GM18909 (cell line): Measurements from ENCODE around the gene PRKN.

ENCODE experiments used
- ATAC-seq: cut with Tn5 transposase; IDR thresholded peaks from one replicate; pipeline ENCODE4 v1.9.1; 2021; ENCODE audit warnings: mild to moderate bottlenecking; ENCODE audit not compliant: unreplicated experiment, poor library complexity

Gene PRKN

DNA sequence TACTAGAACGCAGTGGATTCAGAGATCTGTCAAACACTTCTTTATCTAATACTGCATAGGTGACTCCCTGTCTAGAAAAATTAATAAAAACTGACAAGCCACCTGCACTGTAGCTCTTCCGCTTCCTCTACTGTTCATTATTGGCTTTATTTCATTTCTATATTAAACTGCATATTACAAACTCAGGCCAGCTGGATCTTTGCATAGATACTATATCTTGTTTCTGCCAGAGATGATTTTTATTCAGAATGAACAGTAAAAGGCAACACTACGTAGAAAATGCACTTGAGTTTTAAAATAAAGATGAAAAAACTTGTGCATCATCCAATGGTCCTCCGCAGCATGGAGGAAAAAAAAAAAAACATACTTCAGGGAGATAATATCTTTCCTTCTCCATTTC lies 508.3 kb downstream of the PRKN start:
- no peak for ATAC-seq

DNA sequence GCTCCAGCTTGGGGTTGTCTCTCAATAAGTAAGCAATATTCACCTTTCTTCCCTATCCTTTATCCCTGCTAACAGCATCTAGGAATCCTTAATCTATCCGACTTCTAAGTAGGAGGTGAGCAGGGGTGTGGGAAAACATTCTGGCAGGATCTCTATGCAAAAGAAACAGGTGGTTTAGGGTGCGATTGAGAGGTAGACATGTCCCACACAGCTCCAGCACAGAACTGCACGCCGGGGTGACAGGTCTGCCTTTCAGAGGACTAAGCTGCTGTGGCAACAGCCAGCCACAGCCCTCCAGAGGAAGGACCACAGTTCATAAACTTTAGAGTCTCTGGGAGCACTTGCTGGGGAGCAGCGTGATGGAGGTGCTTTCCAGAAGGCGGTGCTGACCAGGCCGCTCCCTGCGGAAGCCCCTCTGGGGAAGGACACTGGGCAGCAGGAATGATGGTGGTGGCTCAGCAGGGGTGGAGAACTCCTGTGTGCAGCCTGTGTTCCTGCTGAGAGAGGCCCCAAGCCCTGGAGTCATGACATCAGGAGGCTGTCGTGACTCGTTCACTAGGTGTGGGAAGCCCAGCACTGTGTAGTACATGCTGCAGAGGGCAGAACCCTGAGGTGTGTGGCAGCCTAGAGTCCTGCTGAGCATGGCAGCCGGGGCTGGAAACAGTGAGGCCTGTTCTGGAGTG lies 509.6 kb downstream of the PRKN start:
- ATAC-seq = no peak

DNA sequence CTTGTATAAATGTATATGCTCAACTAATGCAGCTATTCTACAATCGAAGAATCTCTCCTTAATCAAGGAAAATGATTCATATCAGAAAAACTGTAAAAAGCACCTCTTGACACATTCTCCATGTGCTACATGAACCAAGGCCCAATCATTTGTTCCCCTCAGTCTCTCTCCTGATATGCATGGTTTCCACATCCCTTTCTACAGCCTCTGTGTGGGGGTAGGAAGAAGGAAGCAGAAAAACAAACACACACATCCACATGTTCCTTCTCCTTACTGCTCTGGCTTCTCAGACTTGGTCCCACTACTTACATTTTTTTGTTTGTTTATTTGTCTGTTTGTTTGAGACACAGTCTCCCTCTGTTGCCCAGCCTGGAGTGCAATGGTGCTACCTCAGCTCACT lies 510.5 kb downstream of the PRKN start:
- no peak for ATAC-seq

DNA sequence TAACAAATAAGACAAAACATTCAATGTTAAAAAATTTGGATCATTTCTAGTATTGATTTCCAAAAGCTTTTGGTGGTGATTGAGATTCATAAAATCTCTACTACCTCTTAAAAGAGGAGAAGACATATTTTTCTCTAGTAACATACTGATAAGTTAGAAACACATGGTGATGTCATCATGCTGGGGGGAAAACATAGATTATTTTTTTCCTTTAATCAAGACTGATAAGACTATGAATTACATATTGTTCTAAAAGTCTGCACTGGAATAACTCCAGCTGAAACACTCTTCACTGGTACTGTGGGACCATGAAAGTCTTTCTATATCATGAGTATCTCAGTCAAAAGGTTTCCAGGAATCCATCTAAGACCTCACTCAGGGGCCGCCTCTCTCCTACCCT lies 515.8 kb downstream of the PRKN start:
- ATAC-seq = no peak

DNA sequence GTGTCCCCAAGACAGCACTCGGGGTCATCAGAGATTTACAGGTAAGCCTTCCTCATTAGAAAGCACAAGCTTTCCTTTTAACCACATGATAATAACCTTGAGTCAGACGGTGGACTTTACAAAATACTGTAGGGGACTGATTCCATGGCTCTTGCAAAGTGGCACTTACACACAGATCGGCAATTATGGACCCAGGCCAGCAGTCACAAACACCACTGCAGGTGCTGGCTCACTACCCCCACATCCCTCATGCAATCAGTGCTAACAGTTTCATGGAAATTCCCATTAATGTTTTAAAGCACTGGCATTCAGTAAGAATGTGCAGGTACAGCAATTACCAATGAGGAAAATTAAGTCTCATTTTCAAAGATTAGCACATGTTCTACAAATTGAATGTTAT lies 516.5 kb downstream of the PRKN start:
- no peak for ATAC-seq

DNA sequence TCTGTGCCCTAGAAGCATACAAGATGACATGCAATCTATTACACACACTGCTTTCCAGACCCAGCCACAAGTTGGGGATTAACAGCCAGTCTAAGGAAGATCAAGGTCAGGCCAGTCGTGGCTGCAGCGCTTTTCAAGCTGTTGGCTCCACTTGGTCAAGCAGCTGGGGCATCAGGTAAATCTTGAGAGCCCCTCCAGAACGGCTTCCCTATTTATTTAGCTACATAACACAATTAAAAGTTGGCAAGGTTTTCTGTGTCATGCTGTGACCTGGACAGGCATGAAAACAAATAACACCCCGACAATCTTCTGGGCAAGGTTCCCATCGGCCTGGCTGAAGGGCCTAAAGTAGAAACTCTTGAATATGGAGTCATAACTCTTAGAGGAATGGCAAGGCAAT lies 524.3 kb downstream of the PRKN start:
- ATAC-seq = no peak

DNA sequence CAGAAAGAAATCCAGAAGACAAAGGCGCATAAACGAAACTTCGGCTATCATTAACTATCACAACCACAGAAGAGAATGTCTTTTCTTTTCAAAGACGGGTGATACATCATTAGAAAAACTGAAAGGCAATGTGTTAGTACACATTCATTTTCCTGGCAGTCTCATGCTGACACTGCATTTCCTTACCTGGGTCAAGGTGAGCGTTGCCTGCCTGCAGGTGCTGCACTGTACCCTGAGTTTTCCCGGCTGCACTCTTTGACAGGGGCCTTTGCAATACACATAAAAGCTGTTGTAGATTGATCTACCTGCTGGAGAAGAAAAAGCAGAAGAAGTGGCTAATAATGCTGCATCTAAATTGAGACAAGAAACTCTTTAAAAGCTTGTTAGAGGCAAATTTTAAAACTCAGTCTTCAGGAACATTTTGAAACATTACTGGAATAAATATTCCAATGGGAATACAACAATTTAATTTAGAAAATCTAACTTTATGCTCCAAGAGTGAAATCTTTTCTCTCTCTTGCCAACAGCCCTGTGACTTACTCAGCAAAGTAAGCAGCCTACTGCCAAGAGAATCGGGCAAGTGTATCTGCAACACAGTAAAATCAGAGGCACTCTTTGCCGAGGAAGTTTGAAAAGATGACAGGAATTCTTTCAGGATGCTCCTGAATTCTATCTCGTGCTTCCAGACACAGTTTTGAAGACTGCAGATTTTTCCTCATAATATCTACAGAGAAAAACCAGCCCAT lies 526.4 kb downstream of the PRKN start:
- no peak for ATAC-seq

DNA sequence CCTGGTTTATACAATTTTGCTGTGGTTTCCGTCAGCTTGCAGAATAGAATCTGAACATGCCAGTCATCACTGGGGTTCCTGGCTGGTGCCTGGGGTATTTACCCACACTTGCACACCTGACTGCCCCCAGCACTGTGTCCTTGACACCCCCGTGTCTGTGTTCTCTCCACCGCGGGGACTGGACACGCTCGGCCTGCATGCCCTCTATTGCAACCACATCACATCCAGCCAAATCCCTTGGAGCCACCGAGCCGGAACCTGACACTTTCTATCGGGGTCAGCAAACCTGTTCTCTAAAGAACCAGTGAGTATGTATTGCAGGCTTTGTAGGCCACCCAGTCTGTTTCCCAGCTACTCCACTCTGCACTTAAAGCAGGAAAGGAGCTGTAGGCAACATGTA lies 527.5 kb downstream of the PRKN start:
- no peak for ATAC-seq

DNA sequence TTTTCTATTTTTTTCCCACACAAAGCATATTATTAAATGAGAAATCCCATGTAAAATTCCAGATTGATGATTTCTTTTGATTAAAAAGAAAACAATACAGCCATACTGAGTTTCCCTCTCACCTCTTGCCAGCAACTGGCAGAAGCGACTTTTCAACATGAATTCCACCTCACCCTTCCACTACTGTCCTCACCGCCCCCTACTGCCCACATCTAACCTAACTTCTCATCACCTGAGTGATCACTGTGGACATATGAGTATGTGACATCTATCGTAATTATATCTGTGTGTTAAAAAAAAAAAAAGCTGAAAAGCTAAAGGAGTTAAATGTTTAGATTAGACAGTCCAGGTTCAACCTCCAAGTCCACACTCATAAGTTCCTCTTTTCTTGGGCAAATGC lies 528.6 kb downstream of the PRKN start:
- ATAC-seq = no peak

DNA sequence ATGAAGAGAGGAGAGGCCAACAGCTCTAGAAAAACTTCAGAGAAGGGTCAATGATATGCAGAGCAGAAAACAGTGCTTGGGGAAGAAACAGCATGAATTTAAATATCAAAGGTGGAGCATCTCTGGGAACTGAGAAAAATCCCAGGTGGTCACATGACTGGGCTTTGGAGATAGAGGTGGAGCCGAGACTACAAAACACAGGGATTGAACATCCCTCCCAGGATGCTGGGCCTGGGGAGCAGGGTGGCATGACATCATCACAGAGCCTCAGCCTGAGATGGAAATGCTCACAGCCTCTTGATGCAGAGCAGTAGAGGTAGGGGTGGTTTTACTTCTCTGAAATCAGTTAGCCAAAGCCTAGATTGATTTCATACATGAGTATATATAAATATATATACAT lies 529.5 kb downstream of the PRKN start:
- no peak for ATAC-seq

DNA sequence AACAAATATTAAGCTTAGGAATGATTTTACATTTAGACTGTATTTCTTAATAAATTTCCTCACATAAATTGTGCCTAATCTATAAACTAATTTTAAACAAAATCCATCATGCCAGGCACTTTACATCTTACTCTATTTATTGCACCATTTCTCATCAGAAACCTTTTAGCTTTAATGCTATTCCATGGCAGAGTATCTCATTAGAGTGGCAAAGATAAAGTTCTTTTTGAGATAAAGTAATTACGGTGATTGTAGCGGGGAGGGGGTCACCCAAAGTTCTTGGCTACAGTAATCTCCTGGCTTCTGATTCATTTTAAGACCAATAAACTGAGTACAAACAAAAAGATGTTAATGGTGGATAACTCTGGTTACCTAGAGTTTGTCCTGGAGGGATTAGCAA lies 532.1 kb downstream of the PRKN start:
- ATAC-seq = no peak

DNA sequence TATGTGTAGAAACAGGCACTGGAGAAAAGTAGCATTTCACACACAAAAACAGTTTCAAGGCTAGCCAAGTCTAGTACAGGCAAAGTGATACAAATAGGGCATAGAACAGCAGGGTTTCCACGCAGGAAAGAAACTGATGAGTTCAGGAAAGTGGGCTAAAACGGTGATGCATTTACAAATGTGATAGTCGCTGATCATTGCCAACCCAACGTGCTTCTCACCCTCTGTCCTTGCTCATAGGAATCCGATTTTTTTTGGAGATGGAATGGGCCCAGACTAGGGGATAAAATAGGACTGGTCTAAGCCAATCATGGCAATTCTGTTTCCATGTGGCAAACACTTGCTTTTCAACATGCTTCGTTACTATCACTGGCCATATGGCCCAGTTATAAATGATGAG lies 536.6 kb downstream of the PRKN start:
- no peak for ATAC-seq

DNA sequence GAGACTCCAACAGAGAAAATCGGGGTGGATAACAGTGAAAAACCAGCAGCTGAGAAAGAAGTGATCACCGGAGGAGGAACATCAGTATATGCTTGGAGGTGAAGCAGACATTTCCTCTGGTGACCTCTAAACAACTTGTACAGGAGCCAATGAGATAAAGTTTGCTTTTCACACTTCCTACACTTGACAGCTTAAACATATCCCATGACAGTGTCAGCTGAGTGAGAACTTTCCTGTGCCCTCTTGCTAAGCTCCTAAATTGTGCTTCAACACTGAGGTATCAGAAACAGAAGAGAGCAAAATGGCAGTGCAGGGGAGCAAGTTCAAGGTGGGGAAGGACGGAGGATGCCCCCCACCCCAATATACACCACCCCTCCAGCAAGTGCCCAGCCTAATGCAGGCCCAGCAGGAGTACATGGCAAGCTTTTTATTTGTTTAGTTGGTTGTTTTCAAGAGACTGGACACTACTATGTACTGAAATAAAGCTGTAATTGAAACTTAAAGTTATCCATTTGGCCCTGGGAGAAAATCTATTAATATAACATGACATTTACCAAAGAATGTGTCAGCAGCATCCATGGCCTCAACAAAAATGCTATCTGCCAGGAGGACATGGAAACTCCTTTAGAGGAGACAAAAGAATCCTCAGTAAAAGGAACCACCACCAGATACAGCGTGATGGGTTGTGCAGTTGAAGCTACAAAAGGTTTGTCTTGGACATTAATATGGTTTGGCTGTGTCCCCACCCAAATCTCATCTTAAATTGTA lies 540.2 kb downstream of the PRKN start:
- no peak for ATAC-seq

DNA sequence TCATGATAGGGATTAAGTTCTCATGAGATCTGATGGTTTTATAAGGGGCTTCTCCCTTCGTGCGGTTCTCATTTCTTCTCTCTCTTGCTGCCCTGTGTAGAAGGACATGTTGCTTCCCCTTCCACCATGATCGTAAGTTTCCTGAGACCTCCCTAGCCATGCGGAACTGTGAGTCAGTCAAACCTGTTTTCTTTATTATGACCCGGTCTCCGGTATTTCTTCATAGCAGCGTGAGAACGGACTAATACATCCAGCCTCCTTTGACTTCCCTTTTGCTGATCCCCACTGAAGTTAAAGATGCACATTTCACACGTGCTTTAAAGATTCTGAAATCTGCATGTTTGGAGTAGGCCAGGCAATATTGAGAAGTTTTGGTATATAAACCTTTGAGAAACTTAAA lies 543.1 kb downstream of the PRKN start:
- ATAC-seq = no peak

DNA sequence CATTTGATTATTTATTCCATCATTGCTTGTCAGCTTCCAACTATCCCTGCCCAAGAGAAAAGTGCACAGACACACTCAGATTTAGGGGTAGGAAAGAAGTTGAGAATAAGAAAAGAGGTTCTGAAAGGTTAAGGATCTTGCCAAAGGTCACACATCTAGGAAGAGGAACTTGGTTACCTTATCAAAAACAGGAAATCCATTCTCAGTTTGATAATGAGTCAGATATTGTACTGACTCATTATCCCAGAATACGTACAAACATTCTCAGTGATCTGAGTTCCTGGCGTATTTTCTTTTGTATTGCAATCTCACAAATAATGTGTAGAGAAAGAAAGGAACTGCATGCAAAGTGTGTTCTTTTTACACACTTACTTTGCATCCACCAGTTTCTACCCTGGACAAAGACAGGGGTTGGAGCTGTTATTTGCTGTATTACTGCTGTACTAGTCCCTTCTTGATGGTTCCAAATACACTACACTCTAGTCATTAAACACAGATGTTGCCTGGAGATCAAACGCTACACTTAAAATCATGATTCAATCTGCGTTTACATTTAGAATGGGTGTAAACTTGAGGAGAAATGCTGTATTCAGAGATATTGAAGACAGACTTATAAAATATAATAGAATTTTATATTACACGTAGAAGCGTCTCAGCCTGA lies 545.7 kb downstream of the PRKN start:
- no peak for ATAC-seq

DNA sequence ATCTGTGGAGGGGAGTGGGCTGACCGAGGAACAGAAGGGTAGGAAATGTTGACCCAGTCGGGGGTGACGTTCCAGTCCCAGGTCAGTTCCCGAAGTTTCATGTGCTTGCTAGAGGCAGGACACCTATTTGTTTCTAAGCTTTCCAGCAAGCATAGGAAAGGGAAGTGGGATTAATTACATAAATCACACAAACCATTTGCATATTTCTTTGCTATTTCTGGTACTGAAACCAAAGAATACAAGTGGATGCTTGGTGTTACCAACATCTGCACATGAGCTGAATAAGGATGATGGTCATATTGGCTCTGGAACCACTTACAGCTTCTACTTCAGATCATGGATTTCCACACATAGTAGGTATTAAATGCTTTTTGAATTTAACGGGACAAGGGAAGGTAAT lies 546.5 kb downstream of the PRKN start:
- no peak for ATAC-seq

DNA sequence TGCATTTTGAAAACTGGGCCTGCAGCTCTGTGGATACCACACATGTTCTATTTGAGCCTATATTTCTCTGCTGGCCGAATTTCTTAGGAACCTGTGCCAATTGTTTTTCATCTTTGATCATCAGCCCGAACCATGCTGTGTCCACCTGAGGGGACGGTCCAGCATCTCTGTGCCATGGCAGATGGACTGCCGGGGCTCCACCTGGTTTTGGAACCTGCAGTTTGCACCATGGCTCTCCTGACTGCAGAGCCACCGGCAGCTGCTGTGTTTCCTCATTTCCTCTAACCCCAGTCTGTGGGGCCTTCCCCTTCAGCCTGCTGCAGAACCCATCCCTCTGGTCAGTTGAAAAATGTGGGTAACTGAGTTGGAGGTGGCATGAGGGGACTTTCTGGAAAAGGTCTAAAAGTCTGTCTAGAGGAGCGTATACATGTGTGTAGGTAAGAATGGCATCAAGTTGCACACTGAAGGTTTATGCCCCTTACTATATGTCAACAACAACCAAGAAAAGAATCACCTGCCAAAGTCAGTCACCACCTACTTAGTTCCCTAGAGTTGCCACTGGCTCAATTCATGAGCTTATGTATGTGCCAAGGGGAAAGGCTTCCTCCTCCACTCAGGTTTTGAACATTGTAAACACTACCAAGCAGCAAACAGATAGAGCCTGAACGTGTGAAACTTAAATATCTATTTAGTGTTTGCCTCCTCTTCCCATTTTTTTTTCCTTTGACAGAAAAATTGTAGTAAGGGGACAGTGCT lies 548.2 kb downstream of the PRKN start:
- no peak for ATAC-seq

DNA sequence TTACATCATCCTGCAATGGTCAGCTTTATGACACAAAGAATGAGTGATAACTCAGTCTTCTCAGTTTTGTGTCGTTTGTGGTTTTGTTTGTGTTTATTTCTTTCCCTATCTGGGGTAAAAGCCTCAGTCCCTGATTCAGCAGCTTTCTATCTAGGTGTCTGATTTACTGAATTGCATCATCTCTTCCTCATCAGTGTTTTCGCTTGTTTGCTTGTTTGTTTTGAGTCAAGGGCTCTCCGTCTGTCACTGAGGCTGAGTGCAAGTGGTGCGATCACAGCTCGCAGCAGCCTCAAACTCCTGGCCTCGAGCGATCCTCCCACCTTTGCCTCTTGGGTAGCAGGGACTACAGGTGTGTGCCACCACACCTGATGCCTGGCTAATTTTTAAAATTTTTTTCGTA lies 548.9 kb downstream of the PRKN start:
- no peak for ATAC-seq

DNA sequence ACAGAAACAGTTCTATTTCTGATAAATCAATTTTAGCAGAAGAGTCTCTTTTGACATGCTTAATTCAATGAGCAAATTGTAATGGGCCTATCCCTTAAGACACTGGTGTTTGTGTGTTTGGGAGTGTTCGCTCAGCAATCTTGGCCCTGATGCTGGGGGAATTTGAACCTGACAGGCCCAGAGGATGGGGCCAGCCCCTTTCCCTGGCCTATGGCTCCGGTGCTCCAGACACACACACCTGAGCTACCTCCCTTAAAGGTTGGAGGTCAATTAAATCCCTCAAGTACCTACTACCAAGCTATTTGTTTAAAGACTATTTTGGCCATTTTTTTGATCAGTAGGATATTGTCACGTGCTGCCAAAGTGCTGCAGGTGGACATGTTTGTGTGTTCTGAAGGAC lies 549.3 kb downstream of the PRKN start:
- no peak for ATAC-seq

DNA sequence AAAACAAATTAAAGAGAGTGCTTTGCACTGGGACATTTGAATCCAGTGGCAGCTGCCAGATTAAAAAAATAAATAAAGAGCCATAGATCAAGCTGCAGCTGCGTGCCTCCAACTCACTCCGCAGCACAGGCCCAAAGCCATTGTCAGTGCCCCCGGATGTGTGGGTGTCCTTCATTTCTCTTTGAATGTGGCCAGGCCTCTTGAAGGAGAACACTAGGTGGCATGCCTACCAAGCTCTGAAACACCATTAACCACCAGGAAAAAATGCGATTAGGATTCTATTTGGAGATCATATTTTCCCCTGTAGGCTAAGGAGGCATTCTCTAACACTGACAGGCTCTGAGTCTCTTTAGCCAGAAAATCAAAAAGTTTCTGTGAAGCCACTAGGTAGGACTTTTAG lies 549.8 kb downstream of the PRKN start:
- ATAC-seq = no peak
